GM19468 (cell line): ENCODE data around the gene ARHGAP8.
"Not testable (repeated sequence)": the region's sequence is repeated elsewhere in the genome, so short reads cannot be mapped to it uniquely, and the experiment has no call there.

ENCODE experiments used
- ATAC-seq: cut with Tn5 transposase; IDR thresholded peaks from one replicate; pipeline ENCODE4 v1.9.1; 2021; ENCODE audit warnings: mild to moderate bottlenecking, moderate library complexity, moderate number of reproducible peaks; ENCODE audit not compliant: unreplicated experiment; ENCODE audit errors: extremely low read depth

Gene ARHGAP8

GRCh38 chr22:44737406-44738346 lies 14.7 kb upstream of the ARHGAP8 start:
- ATAC-seq: no peak

- no peak for ATAC-seq
These were observed 14.0 kb upstream of the ARHGAP8 start for GRCh38 chr22:44738347-44738715.

GRCh38 chr22:44739024-44739423 lies 13.4 kb upstream of the ARHGAP8 start:
- no peak for ATAC-seq

GRCh38 chr22:44739666-44740065 lies 12.7 kb upstream of the ARHGAP8 start:
- not testable (repeated sequence) for ATAC-seq

- ATAC-seq: no peak
These were observed 12.1 kb upstream of the ARHGAP8 start for GRCh38 chr22:44740307-44740706.

- no peak for ATAC-seq
These were observed 10.4 kb upstream of the ARHGAP8 start for GRCh38 chr22:44741929-44742328.

- no peak for ATAC-seq
These were observed 9.1 kb upstream of the ARHGAP8 start for GRCh38 chr22:44743247-44743646.

GRCh38 chr22:44743804-44744211 lies 8.6 kb upstream of the ARHGAP8 start:
- ATAC-seq: no peak

GRCh38 chr22:44745853-44746789 lies 6.3 kb upstream of the ARHGAP8 start:
- ATAC-seq: no peak

GRCh38 chr22:44747784-44748127 lies 4.6 kb upstream of the ARHGAP8 start:
- ATAC-seq: not testable (repeated sequence)

- ATAC-seq: no peak
These were observed 3.9 kb upstream of the ARHGAP8 start for GRCh38 chr22:44748524-44748923.

- ATAC-seq: no peak
These were observed 1.9 kb upstream of the ARHGAP8 start for GRCh38 chr22:44750481-44750880.

- no peak for ATAC-seq
These were observed 1.0 kb downstream of the ARHGAP8 start for GRCh38 chr22:44753189-44754042.

GRCh38 chr22:44754998-44755397 lies 2.6 kb downstream of the ARHGAP8 start:
- ATAC-seq: no peak

GRCh38 chr22:44755417-44755816 lies 3.0 kb downstream of the ARHGAP8 start:
- ATAC-seq: no peak

GRCh38 chr22:44755956-44756361 lies 3.6 kb downstream of the ARHGAP8 start:
- ATAC-seq: no peak

GRCh38 chr22:44758344-44758973 lies 6.1 kb downstream of the ARHGAP8 start:
- ATAC-seq: no peak

GRCh38 chr22:44759001-44759400 lies 6.6 kb downstream of the ARHGAP8 start:
- no peak for ATAC-seq

GRCh38 chr22:44759430-44760310 lies 7.3 kb downstream of the ARHGAP8 start:
- no peak for ATAC-seq
